GM23338 (cell line): Measurements from ENCODE around the gene MAPK14.

Experiments used
- EZH2phosphoT487 ChIP-seq: fragments of 200-600 bp; sonication (generic); IDR thresholded peaks from one replicate; pipeline ENCODE4 v1.8.1; 2018; ENCODE audit warnings: antibody characterized with exemption; ENCODE audit not compliant: unreplicated experiment
- JUNB ChIP-seq: IDR thresholded peaks from one replicate; pipeline ENCODE4 v1.6.1; 2016; ENCODE audit warnings: antibody characterized with exemption; ENCODE audit not compliant: unreplicated experiment
- ZNF114 ChIP-seq: fragments of 250-450 bp; sonication (Bioruptor Pico); IDR thresholded peaks from 2 replicates; pipeline ENCODE4 v1.5.0; 2020; ENCODE audit warnings: mild to moderate bottlenecking, moderate library complexity
- TF ChIP-seq, protein P1 (sequence below), 2 experiments: fragments of 200-600 bp in 1 of 2; sonication (generic) in 1 of 2; conservative IDR thresholded peaks; 2 replicates each; pipeline versions ENCODE4 v1.5.1 to v1.6.1; 2016 to 2017; ENCODE audit warnings: antibody characterized with exemption in 2 of 2, low read depth in 2 of 2, mild to moderate bottlenecking in 2 of 2, moderate library complexity in 1 of 2

DNA sequence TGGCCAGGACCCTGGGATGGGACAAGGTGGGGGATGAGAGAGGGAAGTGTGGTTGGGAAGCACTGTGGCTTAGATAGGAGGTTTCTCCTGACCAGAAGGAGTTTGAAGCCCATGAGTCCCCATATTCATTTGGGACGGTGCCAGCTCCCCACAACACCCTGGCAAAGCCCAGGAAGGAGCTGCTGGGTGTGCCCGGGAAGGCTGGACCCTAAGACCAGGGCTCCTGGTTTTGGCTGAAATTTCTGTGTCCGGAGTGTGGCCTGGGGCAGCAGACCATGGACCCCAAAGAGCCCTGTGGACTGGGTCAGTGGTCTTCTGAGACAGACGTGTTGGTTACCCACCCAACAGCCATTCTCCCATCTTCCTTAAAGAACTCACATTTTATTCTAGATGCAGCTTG is 117.9 kb downstream of the MAPK14 start:
- TF ChIP-seq, protein P1, sequence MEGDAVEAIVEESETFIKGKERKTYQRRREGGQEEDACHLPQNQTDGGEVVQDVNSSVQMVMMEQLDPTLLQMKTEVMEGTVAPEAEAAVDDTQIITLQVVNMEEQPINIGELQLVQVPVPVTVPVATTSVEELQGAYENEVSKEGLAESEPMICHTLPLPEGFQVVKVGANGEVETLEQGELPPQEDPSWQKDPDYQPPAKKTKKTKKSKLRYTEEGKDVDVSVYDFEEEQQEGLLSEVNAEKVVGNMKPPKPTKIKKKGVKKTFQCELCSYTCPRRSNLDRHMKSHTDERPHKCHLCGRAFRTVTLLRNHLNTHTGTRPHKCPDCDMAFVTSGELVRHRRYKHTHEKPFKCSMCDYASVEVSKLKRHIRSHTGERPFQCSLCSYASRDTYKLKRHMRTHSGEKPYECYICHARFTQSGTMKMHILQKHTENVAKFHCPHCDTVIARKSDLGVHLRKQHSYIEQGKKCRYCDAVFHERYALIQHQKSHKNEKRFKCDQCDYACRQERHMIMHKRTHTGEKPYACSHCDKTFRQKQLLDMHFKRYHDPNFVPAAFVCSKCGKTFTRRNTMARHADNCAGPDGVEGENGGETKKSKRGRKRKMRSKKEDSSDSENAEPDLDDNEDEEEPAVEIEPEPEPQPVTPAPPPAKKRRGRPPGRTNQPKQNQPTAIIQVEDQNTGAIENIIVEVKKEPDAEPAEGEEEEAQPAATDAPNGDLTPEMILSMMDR (conservative IDR thresholded peaks at IDR 0.05; ENCODE audit: low read depth in 2 of 2), result no peak
- TF ChIP-seq ZNF114 (no peak), JUNB (no peak), EZH2phosphoT487 (no peak)
